ENCODE results near the gene SLC9A5. TPM values are rescaled to one million over a fixed set of nuclear protein-coding genes. Genes with fewer than 3 reads are reported as not detected.

SLC9A5 gene
- total RNA-seq, 1 donor from 2014 or later = 2.3 TPM

- no peak for DNase-seq (ENCODE audit: extremely low read depth, low read depth, low spot score)
Observed at GRCh38 chr16:67255553-67256221, 6.9 kb downstream of the SLC9A5 start.

- no peak for DNase-seq (ENCODE audit: extremely low read depth, low read depth, low spot score)
Observed at GRCh38 chr16:67256701-67257230, 8.0 kb downstream of the SLC9A5 start.

GRCh38 chr16:67257486-67258160, 8.8 kb downstream of the SLC9A5 start:
- DNase-seq (ENCODE audit: extremely low read depth, low read depth, low spot score) = no peak

GRCh38 chr16:67258161-67258835, 9.5 kb downstream of the SLC9A5 start:
- DNase-seq (ENCODE audit: extremely low read depth, low read depth, low spot score) = no peak

- DNase-seq (ENCODE audit: extremely low read depth, low read depth, low spot score) = no peak
Observed at GRCh38 chr16:67259705-67260104, 10.9 kb downstream of the SLC9A5 start.

- DNase-seq (ENCODE audit: extremely low read depth, low read depth, low spot score) = no peak
Observed at GRCh38 chr16:67260426-67261063, 11.8 kb downstream of the SLC9A5 start.

GRCh38 chr16:67263201-67263600, 14.4 kb downstream of the SLC9A5 start:
- no peak for DNase-seq (ENCODE audit: extremely low read depth, low read depth, low spot score)

- no peak for DNase-seq (ENCODE audit: extremely low read depth, low read depth, low spot score)
Observed at GRCh38 chr16:67264277-67264676, 15.5 kb downstream of the SLC9A5 start.

GRCh38 chr16:67264866-67265265, 16.1 kb downstream of the SLC9A5 start:
- no peak for DNase-seq (ENCODE audit: extremely low read depth, low read depth, low spot score)

GRCh38 chr16:67265834-67266233, 17.1 kb downstream of the SLC9A5 start:
- no peak for DNase-seq (ENCODE audit: extremely low read depth, low read depth, low spot score)

GRCh38 chr16:67268136-67268579, 19.4 kb downstream of the SLC9A5 start:
- peak; percentile 81 for DNase-seq (ENCODE audit: extremely low read depth, low read depth, low spot score)

- DNase-seq (ENCODE audit: extremely low read depth, low read depth, low spot score) = no peak
Observed at GRCh38 chr16:67269766-67270165, 21.0 kb downstream of the SLC9A5 start.

- DNase-seq (ENCODE audit: extremely low read depth, low read depth, low spot score) = no peak
Observed at GRCh38 chr16:67270931-67271338, 22.2 kb downstream of the SLC9A5 start.

GRCh38 chr16:67271446-67271845, 22.7 kb downstream of the SLC9A5 start:
- DNase-seq (ENCODE audit: extremely low read depth, low read depth, low spot score) = no peak

- DNase-seq (ENCODE audit: extremely low read depth, low read depth, low spot score) = no peak
Observed at GRCh38 chr16:67275321-67275720, 26.5 kb downstream of the SLC9A5 start.

GRCh38 chr16:67277294-67277998, 28.7 kb downstream of the SLC9A5 start:
- DNase-seq (ENCODE audit: extremely low read depth, low read depth, low spot score) = peak; percentile 23

GRCh38 chr16:67277999-67278772, 29.4 kb downstream of the SLC9A5 start:
- DNase-seq (ENCODE audit: extremely low read depth, low read depth, low spot score) = no peak

- no peak for DNase-seq (ENCODE audit: extremely low read depth, low read depth, low spot score)
Observed at GRCh38 chr16:67278773-67279295, 30.1 kb downstream of the SLC9A5 start.

GRCh38 chr16:67279296-67280089, 30.7 kb downstream of the SLC9A5 start, which contains the start of gene PLEKHG4:
Gene PLEKHG4, plus strand, starts transcription at chr16:67279532. Its CDS starts 513 bp downstream, at chr16:67280045.
- no peak for DNase-seq (ENCODE audit: extremely low read depth, low read depth, low spot score)
